A673 (cell line): ENCODE results near the gene CADPS2. TPM values are rescaled to one million over a fixed set of nuclear protein-coding genes. Genes with fewer than 3 reads are reported as not detected.

Experiments
- BruUV-seq: library from RNA; stranded (reverse); fragments of 400-500 nt; replicated peaks from 2 replicates; lab custom pipeline; 2021; lab: Mats Ljungman, UMichigan
- CTCF ChIA-PET: fragments of 300-600 bp; sonication (Branson Sonifier 250); formaldehyde crosslinking; loops from one replicate; lab custom pipeline; 2022; ENCODE audit warnings: antibody characterized with exemption; lab: Charles Lee
- POLR2A ChIA-PET: fragments of 300-600 bp; sonication (Branson Sonifier 250); formaldehyde crosslinking; loops from one replicate; lab custom pipeline; 2022; ENCODE audit warnings: antibody characterized with exemption; ENCODE audit not compliant: low non-redundant PET; lab: Charles Lee
- DNase-seq: peaks from one replicate; pipeline ENCODE4 v3.0.0-alpha.2; 2015; ENCODE audit warnings: low spot score
- H3K27ac ChIP-seq: fragments of 200-600 bp; sonication (generic); 2 replicates; pipeline ENCODE4 v1.5.1; 2016; ENCODE audit warnings: mixed run types, low read depth, mild to moderate bottlenecking, mixed read lengths, antibody characterized with exemption, low read length; ENCODE audit not compliant: poor library complexity, severe bottlenecking
- H3K27me3 ChIP-seq: fragments of 200-600 bp; sonication (generic); replicated peaks from 2 replicates; pipeline ENCODE4 v1.6.1; 2017; ENCODE audit warnings: mixed run types, low read depth, mild to moderate bottlenecking, mixed read lengths, antibody characterized with exemption, low read length; ENCODE audit not compliant: insufficient read depth, poor library complexity
- H3K36me3 ChIP-seq: fragments of 200-600 bp; sonication (generic); 2 replicates; pipeline ENCODE4 v1.6.1; 2016; ENCODE audit warnings: mixed run types, mild to moderate bottlenecking, mixed read lengths, antibody characterized with exemption, low read length; ENCODE audit not compliant: insufficient read depth, poor library complexity, severe bottlenecking
- H3K4me1 ChIP-seq: fragments of 200-600 bp; sonication (generic); 2 replicates; pipeline ENCODE4 v1.6.1; 2017; ENCODE audit warnings: mixed run types, mild to moderate bottlenecking, mixed read lengths, antibody characterized with exemption, low read length; ENCODE audit not compliant: insufficient read depth, poor library complexity, severe bottlenecking
- H3K4me3 ChIP-seq: fragments of 200-600 bp; sonication (generic); 2 replicates; pipeline ENCODE4 v1.5.1; 2016; ENCODE audit warnings: low read depth, mixed run types, mild to moderate bottlenecking, mixed read lengths, low read length; ENCODE audit not compliant: poor library complexity, severe bottlenecking
- H3K9me3 ChIP-seq: fragments of 200-600 bp; sonication (generic); 2 replicates; pipeline ENCODE4 v1.6.1; 2016; ENCODE audit warnings: mixed run types, low read depth, mild to moderate bottlenecking, mixed read lengths, antibody characterized with exemption, low read length; ENCODE audit not compliant: poor library complexity, severe bottlenecking
- EZH2 ChIP-seq: fragments of 200-600 bp; sonication (generic); IDR thresholded peaks from 2 replicates; pipeline ENCODE4 v1.6.1; 2017; ENCODE audit warnings: borderline replicate concordance, low read depth, mild to moderate bottlenecking, mixed read lengths, antibody characterized with exemption, low read length; ENCODE audit not compliant: poor library complexity, severe bottlenecking
- intact Hi-C: fragments of 100-400 bp; cut with micrococcal nuclease; formaldehyde crosslinking; loops from one replicate; pipeline ENCODE4 v1.10.0; 2022; ENCODE audit not compliant: unreplicated experiment
- total RNA-seq: library from RNA; stranded (reverse); gene quantifications from 2 replicates; pipeline ENCODE4 v1.2.3, GENCODE V29; 2021
- TF ChIP-seq, protein P1 (sequence below): fragments of 300-800, 200-600 bp; sonication (generic); conservative IDR thresholded peaks from 2 replicates; pipeline ENCODE4 v1.5.1; 2017; ENCODE audit warnings: low read depth, mild to moderate bottlenecking, antibody characterized with exemption, low read length, moderate library complexity, mixed read lengths

CADPS2 gene
- total RNA-seq, 1 experiment from 2014 or later: 81.3 TPM

DNA sequence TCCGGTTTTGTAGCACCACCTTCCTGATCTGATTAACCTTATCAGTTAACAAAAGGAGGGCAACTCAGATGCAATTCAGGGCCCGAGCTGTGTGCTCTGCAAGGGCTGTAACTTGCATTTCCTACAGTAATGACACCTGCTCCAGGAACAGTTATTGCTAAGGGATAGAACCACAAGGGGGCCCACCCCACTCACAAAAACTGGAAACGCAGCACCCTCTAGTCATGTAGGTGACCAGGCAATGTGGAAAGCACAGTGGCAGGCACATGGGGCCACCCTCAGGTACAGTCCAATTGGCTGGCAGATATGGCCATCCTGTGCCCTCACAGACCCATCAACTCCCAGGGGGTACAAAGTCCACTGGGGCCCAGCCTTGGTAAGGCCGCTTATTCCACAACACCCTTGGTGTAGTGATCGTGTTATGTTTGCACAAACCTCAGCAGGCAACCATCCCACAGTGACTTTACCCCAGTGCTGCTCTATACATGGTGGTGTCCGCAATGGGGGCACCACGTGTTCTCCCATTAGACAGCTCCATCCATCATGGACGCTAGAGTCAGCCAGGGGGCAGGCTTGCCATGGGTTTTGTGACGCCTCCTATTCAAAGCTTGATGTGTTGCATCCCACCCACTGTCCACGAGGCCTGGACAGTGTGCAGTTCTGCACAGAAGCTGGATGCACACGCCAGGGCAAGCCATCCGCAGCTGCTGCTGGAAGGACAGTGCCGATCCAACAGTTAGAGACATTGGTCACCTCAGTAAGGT lies 196.7 kb downstream of the CADPS2 start:
- Histone ChIP-seq H3K4me1 (no peaks in the 10 kb centered on the region), H3K9me3 (no peaks in the 10 kb centered on the region), H3K27me3 (no peaks in the 10 kb centered on the region), H3K36me3 (no peaks in the 10 kb centered on the region), H3K27ac (no peak overlapping the region), H3K4me3 (no peak overlapping the region)
- ChIA-PET CTCF (no interaction called here), POLR2A (interaction anchor here (0.5 kb wide), 1 partner anchor 197 kb away, joined by 3 read pairs; the partner anchor contains the start of gene CADPS2)
- no TSS peak for BruUV-seq
- TF ChIP-seq, protein P1, sequence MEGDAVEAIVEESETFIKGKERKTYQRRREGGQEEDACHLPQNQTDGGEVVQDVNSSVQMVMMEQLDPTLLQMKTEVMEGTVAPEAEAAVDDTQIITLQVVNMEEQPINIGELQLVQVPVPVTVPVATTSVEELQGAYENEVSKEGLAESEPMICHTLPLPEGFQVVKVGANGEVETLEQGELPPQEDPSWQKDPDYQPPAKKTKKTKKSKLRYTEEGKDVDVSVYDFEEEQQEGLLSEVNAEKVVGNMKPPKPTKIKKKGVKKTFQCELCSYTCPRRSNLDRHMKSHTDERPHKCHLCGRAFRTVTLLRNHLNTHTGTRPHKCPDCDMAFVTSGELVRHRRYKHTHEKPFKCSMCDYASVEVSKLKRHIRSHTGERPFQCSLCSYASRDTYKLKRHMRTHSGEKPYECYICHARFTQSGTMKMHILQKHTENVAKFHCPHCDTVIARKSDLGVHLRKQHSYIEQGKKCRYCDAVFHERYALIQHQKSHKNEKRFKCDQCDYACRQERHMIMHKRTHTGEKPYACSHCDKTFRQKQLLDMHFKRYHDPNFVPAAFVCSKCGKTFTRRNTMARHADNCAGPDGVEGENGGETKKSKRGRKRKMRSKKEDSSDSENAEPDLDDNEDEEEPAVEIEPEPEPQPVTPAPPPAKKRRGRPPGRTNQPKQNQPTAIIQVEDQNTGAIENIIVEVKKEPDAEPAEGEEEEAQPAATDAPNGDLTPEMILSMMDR: peak; percentile 32; the same call in 1 of the 2 replicates
- TF ChIP-seq EZH2: no peak
- intact Hi-C loops: no loop called here
- peak; percentile 31 for DNase-seq

DNA sequence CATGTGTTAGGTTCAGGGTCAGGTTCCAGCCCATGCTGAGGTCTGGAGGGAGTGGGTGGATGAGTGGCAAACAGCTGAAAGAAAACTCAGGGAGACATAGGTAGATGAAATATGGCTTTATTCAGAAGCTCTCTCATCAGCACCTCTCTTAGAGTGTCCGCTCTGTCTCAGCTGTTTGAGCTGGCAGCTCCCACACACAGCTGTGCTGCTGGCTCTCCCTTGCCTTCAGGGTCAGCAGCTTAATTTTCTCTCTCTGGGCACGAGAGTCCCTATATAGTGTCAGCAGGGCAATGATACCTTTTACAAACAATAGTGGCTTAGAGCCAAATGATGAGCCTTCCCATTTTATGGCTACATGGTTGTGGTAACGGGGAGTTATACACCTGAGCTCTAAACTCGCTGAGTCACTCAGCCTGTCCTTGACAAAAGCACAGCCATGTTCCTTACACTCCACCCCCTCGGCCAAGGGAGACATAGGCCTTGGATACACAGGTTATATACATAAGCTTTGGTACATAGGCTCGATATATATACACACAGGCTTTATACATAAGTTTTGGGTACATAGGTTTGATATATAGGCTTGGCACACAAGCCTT lies 197.8 kb downstream of the CADPS2 start:
- TF ChIP-seq, protein P1: no peak
- TF ChIP-seq EZH2: no peak
- intact Hi-C loops: no loop called here
- Histone ChIP-seq H3K27me3 (no peaks in the 10 kb centered on the region), H3K36me3 (no peaks in the 10 kb centered on the region), H3K4me1 (no peaks in the 10 kb centered on the region), H3K9me3 (no peaks in the 10 kb centered on the region), H3K27ac (no peak overlapping the region), H3K4me3 (no peak overlapping the region)
- CTCF ChIA-PET: no interaction called here
- BruUV-seq: no TSS peak
- no peak for DNase-seq
- POLR2A ChIA-PET: no interaction called here

DNA sequence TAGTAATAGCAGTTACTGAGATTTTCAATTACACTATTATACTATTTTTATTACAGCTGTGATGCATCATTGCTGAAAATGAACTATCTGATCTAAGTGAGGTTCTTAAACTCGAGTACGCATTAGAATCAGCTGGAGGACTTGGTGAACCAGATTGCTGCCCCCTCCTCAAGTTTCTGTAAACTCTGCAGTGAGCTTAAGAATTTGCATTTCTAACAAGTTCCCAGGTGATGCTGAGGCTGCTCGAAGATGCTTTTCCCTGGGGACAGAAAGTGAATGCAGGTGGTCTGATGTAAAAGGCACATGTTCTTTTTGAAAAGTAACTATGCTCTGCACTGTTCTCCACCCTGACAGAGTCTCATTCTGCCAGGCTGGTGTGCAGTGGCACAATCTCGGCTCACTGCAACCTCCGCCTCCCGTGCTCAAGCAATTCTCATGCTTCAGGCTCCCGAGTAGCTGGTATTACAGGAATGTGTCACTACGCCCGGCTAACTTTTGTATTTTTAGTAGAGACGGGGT lies 199.8 kb downstream of the CADPS2 start:
- intact Hi-C loops: no loop called here
- Histone ChIP-seq H3K27ac (no peak overlapping the region), H3K4me3 (no peak overlapping the region), H3K36me3 (no peaks in the 10 kb centered on the region), H3K4me1 (no peaks in the 10 kb centered on the region), H3K27me3 (no peaks in the 10 kb centered on the region), H3K9me3 (no peaks in the 10 kb centered on the region)
- BruUV-seq: no TSS peak
- ChIA-PET POLR2A (interaction anchor here (0.7 kb wide), 1 partner anchor 104 kb away, joined by 3 read pairs; no protein-coding TSS in a partner anchor), CTCF (no interaction called here)
- TF ChIP-seq, protein P1: no peak
- no peak for TF ChIP-seq EZH2
- DNase-seq: no peak
